HG03571 (cell line): ENCODE measurements around the gene PIAS1.

ENCODE experiments used
- ATAC-seq: cut with Tn5 transposase; IDR thresholded peaks from one replicate; pipeline ENCODE4 v1.9.1; 2021; ENCODE audit not compliant: unreplicated experiment

Gene PIAS1

GRCh38 chr15:68175526-68175925 lies 121.4 kb downstream of the PIAS1 start:
- no peak for ATAC-seq

DNA sequence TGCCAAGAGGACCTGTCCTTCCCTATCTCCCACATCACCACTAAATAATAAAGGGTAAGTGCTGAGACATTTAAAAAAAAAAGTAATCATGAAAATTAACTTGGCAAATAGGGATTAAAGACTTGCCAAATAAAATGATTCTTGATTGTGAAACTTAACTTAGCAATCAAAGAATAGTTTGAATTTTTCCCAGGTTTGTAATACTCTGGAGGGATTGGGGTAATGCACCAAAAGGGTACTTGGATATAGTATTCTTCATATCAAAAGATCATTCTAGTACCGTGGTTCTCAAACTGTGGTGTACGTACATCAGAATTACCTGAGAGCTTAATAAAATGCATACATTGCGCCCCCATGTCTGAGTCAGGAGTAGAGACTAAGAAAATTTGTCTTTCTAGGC lies 122.5 kb downstream of the PIAS1 start:
- no peak for ATAC-seq

DNA sequence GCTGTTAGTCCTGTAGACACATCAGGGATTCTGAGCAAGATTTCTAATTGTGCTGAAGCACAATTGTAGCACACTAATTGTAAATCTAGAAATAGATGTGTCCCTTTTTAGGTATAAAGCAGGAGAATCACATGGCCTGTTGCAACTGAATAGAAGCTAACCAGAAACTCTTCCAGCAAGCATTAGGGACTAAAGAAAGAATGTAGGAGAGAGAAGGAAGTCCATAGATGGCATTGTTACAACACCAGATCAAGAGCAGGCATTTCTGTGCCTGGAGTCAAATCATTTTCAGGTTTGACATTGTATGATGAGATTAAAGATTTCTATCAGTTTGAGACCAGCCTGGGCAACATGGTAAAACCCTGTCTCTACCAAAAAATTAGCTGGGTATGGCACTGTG lies 123.6 kb downstream of the PIAS1 start:
- ATAC-seq: no peak

DNA sequence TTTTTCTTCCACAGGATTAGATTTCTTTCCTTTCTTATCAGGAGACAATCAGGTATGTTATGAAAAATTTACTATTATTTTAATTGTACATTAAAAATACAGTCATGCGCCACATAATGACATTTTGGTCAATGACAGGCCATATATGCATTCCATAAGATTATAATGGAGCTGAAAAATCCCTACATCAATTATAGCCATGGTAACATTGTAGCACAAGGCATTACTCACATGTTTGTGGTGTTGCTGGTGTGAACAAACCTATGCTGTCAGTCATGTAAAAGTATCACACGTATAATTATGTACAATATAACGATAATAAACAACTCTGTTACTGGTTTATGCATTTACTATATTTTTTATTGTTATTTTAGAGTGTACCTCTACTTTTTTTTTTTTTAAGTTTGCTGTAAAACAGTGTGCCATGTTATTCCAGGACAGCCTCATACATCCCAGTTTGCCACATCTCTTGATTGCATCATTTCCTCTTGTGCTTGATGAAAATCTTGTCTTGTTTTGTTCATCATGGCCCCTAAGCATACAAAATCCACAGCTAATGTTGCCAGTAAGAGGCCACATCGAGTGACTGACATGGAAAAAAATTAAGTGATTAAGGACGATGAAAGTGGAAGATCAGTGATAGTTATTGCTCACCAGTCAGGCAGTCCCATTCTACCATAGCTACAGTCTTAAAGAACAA lies 129.7 kb downstream of the PIAS1 start:
- no peak for ATAC-seq

DNA sequence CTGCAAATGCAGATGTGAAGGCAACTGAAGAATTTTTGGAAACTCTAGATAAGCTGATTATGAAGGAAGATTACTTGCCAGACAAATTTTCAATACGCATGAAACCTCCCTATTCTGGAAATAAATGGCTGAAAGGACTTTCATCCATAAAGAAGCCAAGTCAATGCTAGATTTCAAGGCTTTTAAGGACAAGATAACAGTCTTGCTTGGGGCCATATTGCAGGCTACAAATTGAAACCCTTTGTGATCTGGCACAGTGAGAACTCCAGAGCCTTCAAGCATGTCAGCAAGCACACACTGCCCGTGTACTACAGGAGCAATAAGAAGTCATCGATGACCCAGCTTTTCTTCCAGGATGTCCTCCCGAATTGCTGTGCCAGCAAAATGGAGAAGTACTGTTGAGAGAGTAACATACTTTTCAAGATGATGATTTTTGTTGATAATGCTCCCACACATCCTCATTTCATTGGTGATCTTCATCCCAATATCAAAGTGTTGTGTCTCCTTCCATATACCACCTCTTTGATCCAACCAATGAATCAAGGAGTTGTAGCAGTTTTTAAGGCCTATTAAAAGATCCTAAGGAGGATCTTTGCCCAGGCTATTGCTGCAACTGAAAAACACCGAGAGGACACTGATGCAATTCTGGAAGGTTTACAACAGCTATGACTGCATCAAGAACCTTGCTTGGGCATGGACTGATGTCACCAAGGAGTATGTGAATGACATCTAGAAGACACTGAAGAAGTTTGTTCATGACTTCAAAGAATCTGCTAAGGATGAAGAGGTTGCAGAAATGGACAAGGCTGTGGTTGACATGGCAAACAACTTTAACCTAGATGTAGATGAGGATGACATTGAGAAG lies 130.7 kb downstream of the PIAS1 start:
- no peak for ATAC-seq

- no peak for ATAC-seq
Measured at GRCh38 chr15:68186671-68187397, 132.7 kb downstream of the PIAS1 start.

DNA sequence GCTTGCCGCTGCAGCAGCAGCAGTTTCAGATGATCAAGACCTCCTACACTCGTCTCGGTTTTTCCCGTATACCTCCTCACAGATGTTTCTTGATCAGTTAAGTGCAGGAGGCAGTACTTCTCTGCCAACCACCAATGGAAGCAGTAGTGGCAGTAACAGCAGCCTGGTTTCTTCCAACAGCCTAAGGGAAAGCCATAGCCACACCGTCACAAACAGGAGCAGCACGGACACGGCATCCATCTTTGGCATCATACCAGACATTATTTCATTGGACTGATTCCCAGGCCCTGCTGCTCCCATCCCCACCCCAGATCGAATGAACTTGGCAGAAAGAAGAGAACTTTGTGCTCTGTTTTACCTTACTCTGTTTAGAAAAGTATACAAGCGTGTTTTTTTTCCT lies 133.4 kb downstream of the PIAS1 start:
- no peak for ATAC-seq

- no peak for ATAC-seq
Measured at GRCh38 chr15:68188647-68189046, 134.5 kb downstream of the PIAS1 start.

DNA sequence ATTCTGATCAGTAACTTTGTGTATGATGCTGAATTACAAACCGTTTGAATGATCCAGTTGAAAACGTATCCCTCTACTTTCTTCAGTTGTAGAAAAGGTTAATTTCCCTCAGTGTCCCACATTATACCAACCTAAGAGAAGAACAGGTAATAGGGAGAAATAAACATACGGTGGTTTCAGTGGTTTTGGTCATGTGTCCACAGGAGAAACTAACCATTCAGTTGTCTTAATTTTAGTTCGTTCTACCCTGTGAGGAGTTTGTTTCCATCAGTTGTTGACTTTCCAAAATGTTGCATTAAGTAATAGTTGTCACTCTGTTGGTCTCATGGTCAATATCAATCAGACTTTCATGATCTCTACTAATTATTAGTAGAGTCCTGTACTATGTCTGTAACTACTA lies 135.9 kb downstream of the PIAS1 start:
- no peak for ATAC-seq

DNA sequence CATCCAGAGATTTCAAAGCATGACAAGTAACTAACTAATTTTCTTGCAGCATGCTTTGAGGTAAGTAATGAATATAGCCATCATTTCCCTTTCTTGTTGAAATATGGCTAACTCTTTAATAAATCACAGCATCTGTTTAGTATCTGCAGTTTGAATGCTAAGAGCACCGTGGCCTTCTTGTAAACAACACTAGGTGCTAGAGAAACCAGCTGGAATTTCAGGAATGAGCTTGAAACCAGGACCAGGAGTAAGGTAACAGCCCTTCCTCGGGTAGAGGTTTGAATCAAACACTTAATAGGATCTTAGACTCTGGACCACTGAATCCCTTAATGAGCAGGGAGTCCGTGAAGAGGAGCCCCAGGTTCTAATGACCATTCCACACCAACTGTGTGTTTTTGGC lies 137.4 kb downstream of the PIAS1 start:
- ATAC-seq: no peak

DNA sequence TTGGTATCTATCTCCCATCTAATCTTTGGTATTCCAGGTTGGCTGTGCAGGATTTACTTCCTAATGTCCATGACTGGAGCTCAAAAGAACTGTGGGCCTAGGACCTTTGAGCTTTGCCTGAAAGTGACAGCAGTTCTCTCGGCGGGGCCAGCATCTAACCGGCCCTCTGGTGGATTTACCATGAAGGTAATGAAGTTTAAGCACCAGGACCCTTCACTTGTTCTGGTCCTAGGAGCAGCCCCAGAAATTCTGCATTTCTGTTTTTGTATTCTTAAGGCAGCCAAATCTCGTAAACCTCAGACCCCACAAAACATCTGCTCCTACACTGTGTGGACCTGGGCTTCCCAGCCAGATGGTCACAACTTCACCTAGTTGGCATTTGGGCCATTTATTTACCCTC lies 138.0 kb downstream of the PIAS1 start:
- ATAC-seq: no peak

DNA sequence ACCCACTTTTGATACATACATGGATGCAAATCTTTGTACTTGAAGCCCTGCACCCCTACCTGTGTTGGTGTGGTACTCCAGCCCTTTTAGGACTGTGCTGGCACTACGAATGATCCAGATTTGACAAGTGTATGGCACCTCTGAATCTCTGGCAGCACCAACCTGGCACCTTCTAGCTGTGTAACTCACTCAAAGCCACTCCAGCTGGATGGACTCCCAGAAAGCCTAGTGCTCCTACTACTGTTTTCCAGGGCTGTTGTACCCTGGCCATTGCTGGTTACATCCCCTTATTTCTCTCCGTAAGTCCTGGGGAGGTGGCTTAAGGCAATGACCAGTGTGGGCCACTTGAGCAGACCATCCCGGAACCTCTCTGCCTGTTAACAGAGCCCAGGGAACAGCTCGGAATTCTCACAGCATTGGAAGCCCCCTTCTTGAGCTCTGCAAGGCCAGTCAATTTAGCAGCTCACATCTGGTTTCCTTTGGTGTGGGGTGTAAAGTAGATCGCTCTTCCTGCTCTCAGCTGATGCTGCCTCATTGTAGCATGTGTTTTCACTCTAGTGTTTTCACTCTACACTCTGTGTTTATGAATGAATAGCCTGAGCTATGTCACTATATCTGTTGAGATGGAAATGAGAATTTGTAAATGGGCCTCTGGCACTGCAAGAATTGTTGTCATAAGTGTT lies 138.8 kb downstream of the PIAS1 start:
- ATAC-seq: no peak

- ATAC-seq: no peak
Measured at GRCh38 chr15:68195336-68196112, 141.4 kb downstream of the PIAS1 start.

GRCh38 chr15:68196445-68197169 lies 142.5 kb downstream of the PIAS1 start:
- ATAC-seq: no peak

- ATAC-seq: no peak
Measured at GRCh38 chr15:68197170-68197492, 143.0 kb downstream of the PIAS1 start.

- no peak for ATAC-seq
Measured at GRCh38 chr15:68197661-68198437, 143.7 kb downstream of the PIAS1 start.

- no peak for ATAC-seq
Measured at GRCh38 chr15:68199340-68199739, 145.2 kb downstream of the PIAS1 start.

- no peak for ATAC-seq
Measured at GRCh38 chr15:68200016-68200861, 146.1 kb downstream of the PIAS1 start.
